ENCODE data around the gene SUPT7L.

SUPT7L gene, protein sequence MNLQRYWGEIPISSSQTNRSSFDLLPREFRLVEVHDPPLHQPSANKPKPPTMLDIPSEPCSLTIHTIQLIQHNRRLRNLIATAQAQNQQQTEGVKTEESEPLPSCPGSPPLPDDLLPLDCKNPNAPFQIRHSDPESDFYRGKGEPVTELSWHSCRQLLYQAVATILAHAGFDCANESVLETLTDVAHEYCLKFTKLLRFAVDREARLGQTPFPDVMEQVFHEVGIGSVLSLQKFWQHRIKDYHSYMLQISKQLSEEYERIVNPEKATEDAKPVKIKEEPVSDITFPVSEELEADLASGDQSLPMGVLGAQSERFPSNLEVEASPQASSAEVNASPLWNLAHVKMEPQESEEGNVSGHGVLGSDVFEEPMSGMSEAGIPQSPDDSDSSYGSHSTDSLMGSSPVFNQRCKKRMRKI

GRCh38 chr2:27663285-27664153 lies at the start of gene SUPT7L, which contains the start of gene SLC4A1AP:
Gene SUPT7L (minus strand): TSS chr2:27663614. CDS start chr2:27662192, 1,422 bp downstream.
Gene SLC4A1AP (plus strand): TSS chr2:27663889. CDS start chr2:27663915, 26 bp downstream.
- DNase-seq (ENCODE audit: low spot score), result peak; percentile 51

DNA sequence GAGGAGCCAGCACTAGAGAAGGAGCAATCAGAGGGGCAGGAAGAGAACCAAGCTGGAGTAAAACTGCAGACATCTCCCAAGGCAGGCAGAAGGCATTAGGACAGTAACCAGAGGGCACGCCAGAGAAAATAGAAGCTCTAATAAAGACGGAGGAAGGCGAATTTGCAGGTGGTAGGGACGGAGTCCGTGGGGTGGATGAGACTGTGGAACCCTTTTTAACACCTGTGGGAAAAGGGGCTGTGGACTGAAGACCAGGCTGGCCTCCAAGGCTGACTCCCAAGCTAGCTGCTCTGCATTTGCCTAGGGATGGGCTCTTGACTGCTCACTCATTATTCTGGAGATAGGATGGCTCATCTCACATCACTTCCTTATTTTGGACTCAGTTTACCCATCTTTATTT lies 49.8 kb upstream of the SUPT7L start:
- DNase-seq (ENCODE audit: low spot score), result no peak

DNA sequence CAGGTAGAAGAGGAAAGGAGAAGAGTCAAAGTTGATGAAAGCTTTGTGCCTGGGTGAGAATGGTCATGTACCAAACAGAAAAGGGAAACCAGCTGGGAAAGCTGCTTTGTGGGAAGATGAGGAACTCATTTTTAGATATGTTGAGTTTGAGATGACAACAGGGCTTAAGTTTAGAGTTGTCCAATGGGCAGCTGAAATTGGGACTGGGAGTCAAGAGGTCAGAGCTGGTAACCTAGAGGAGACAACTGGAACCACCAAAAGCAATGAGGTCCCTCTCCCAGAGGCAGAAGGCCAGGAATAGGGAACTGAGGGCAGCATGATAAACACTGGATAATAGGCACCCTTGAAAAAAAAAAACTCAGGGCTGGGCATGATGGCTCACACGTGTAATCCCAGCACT lies 49.1 kb upstream of the SUPT7L start:
- DNase-seq (ENCODE audit: low spot score), result no peak

GRCh38 chr2:27711804-27712203 lies 48.4 kb upstream of the SUPT7L start:
- no peak for DNase-seq (ENCODE audit: low spot score)

- DNase-seq (ENCODE audit: low spot score), result no peak
Measured at GRCh38 chr2:27710640-27711430, 47.4 kb upstream of the SUPT7L start.

DNA sequence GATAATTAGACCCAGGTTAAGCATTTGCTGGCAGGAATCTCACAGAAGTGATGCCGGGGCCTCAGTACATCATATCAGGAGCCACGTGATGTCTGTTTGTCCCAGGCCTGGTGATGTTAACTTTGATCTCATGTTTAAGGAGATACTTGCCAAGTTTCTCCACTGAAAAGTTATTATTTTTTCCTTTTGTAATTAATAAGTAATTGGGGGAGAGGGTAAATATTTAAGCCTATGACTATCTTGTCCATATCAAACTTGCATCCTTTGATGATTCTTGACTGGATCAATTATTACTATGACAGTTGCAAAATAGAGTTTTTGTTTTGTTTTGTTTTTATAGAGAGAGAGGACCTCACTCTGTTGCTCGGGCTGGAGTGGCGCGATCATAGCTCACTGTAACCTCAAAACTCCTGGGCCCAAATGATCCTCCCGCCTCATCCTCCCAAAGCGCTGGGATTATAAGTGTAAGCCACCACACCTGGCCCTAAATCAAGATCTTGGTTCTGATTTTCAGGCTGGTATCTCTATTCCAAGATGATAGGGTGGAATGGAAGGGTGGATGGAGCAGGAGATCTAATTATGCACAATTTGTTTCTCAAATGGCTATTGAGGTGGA lies 46.7 kb upstream of the SUPT7L start:
- DNase-seq (ENCODE audit: low spot score), result no peak

DNA sequence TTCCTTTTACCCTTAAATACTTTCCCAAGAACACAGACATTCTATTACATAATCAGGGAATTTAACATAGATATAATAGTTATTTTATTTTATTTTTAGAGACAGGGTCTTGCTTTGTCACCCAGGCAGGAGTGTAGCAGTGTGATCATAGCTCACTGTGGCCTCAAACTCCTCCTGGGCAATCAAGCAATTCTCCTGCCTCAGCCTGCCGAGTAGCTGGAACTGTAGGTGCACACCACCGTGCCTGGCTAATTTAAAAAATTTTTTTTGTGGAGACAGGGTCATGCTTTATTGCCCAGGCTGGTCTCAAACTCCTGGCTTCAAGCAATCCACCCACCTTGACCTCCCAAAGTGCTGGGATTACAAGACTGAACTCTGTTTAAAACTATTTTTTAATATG lies 45.9 kb upstream of the SUPT7L start:
- DNase-seq (ENCODE audit: low spot score), result no peak

DNA sequence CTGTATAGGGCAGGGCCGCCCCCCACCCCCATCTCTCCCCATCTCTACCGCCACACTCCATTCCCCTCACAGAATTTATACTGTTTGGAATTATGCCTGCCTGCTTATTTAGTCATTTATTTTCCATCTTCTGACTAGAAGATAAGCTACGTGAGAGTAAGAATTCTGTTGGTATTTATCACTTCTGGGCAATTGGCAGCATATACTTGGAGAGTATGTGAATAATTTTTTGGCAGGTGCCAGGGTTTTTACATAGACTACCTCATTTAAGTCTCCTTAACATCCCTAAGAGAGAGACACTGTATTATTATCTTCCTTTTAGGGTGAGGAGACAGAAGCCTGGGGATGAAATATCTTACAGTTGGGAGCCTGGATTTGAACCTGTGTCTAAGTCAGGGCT lies 45.3 kb upstream of the SUPT7L start:
- DNase-seq (ENCODE audit: low spot score), result no peak

- DNase-seq (ENCODE audit: low spot score), result no peak
Measured at GRCh38 chr2:27708257-27708654, 44.8 kb upstream of the SUPT7L start.

GRCh38 chr2:27707462-27708256 lies 44.2 kb upstream of the SUPT7L start:
- DNase-seq (ENCODE audit: low spot score), result no peak

DNA sequence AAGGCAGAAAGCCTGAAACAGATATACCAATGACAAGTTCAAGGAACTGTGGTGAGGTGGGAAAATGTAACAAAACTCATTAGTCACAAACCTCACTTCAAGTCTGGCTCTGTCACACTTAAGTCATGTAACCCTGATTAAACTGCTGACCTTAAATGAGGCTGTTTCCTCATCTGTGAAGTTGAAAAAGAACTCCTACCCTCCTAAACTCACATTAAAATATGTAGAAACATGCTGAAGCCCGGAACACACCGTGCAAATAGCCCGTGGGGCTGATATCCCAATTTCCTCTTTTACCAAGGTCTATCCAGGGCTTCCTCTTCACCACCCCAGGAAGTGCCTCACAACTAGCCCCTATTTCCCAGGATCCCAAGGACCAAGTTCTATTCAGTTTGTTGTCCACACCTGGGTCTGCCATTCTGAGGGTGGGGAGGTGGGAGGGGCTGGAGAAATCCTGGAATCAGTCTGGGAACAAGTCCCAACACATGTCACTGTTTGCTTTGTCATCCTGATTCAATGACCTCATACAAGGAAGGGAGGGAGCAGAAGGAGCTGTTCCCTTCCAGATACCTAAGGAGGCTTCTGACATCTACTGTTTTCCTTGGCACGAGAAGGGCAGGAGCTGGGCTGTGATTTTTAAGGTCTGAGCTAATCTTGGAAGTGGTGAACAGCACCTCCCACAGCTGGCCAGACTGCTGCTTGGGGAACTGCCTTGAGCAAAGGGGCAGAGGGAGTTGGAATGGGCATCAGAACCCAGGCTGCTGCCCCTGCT lies 42.6 kb upstream of the SUPT7L start:
- no peak for DNase-seq (ENCODE audit: low spot score)

GRCh38 chr2:27704342-27704876 lies 41.0 kb upstream of the SUPT7L start:
- DNase-seq (ENCODE audit: low spot score), result no peak

- DNase-seq (ENCODE audit: low spot score), result peak; percentile 69
Measured at GRCh38 chr2:27703638-27704341, 40.4 kb upstream of the SUPT7L start.

DNA sequence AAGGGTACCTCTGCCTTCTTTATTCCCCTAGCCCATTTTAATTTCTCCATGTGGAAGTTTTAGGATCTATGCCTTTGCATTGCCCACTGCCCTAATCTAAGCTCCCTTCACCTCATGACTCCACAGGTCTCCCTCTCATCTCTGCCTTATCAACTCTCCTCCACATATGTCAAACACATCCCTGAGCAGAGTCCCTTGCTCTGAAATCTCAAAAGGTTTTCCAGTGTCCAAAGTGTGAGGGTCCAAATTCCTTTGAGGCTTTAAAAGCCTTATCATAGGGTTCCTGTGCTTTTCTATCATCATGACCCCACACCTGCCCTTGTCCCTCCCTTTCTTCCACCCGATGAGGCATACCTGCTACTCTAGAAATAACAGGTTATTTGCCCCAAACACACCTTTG lies 38.9 kb upstream of the SUPT7L start:
- no peak for DNase-seq (ENCODE audit: low spot score)

DNA sequence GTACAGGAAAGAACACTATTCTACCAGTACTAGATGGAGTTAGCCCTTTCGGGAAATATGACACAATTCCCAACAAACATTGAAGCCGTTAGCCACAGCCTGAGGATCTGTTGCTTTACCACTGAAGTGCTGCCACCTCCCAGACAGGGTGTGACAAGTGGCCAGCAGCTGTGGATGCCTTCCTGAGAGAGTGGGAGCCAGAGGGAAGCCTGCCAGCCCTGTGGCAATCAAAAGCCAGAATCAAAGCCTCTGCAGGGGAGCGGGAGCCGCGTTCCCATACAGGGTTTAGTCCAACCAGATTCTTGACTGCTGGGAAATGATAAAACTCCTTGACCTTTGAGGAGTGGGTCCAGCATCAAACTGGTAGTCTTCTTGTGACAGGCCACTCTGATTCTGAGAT lies 38.3 kb upstream of the SUPT7L start:
- no peak for DNase-seq (ENCODE audit: low spot score)

GRCh38 chr2:27697660-27698059 lies 34.2 kb upstream of the SUPT7L start:
- DNase-seq (ENCODE audit: low spot score), result no peak

DNA sequence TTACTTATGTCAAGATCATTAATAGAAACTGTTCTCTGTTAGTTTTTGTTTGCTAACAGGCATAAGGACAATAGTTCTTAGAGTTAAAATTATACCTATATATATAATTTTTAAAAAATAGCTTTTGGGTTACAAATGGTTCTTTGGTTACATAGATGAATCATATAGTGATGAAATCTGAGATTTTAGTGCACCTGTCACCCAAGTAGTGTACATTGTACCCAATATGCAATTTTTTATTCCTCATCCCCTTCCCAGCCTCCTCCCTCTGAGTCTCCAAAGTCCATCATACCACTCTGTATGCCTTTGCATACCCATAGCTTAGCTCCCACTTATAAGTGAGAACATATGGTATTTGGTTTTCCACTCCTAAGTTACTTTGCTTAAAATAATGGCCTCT lies 26.6 kb upstream of the SUPT7L start:
- no peak for DNase-seq (ENCODE audit: low spot score)

GRCh38 chr2:27689424-27689823 lies 26.0 kb upstream of the SUPT7L start:
- no peak for DNase-seq (ENCODE audit: low spot score)

DNA sequence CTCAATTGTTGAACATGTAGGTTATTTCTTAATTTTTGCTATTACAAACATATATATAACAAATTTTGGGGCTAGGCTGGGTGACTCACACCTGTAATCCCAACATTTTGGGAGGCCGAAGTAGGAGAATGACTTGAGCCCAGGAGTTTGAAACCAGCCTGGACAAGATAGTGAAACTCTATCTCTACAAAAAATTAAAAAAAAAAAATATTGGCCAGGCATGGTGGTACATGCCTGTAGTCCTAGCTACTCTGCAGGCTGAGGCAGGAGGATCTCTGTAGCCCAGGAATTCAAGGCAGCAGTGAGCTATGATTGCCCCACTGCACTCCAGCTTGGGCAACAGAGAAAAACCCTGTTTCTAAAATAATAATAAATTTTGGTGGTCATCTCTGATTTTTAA lies 23.8 kb upstream of the SUPT7L start:
- no peak for DNase-seq (ENCODE audit: low spot score)

Data from HuH-7 (cell line).